HEK293 (cell line): Measurements from ENCODE around the gene ADAMTS9.

Experiments
- ZFHX2 ChIP-seq: fragments of 450-650 bp; formaldehyde crosslinking; conservative IDR thresholded peaks from 2 replicates; pipeline ENCODE4 v1.5.1; 2016; ENCODE audit warnings: missing biosample characterization, missing genetic modification characterization
- ZNF148 ChIP-seq: fragments of 450-650 bp; formaldehyde crosslinking; IDR thresholded peaks from 2 replicates; pipeline ENCODE4 v1.5.0; 2017; ENCODE audit warnings: missing biosample characterization, missing genetic modification characterization, borderline replicate concordance
- ZNF585B ChIP-seq: fragments of 450-650 bp; formaldehyde crosslinking; IDR thresholded peaks from 2 replicates; pipeline ENCODE4 v1.5.1; 2016; ENCODE audit warnings: missing biosample characterization, missing genetic modification characterization

- TF ChIP-seq ZNF148 (tag by site-specific recombination): no peak
- no peak for TF ChIP-seq ZFHX2
- no peak for TF ChIP-seq ZNF585B (tag by site-specific recombination)
Measured at GRCh38 chr3:64691051-64691450, 3.3 kb upstream of the ADAMTS9 start.
